HG03457 (cell line): ENCODE data around the gene DIP2B.
A peak's percentile ranks its signal among the peaks of the same experiment; 100 is the strongest.

Source experiments
- ATAC-seq: cut with Tn5 transposase; IDR thresholded peaks from one replicate; pipeline ENCODE4 v1.9.1; 2021; ENCODE audit warnings: moderate number of reproducible peaks; ENCODE audit not compliant: unreplicated experiment

The DIP2B gene

DNA sequence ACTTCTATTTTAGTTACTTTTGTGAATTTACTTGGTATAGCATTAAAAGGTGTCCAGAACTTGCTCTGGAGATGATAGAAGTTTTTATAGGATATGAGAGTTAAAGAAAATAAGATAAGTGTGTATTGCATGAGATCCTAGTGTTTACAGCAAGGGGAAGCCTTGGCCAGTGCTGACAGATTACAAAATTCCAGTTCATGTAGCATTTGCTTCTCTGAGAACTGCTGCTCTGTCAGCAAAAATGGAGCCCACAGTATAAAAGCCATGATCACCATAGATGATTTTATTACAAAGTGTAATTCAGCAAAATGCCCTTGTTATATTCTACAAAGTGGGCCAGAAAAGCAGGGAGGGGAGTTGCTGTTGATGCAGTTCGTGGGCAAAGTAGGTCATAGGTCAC lies 219.1 kb downstream of the DIP2B start:
- no peak for ATAC-seq

DNA sequence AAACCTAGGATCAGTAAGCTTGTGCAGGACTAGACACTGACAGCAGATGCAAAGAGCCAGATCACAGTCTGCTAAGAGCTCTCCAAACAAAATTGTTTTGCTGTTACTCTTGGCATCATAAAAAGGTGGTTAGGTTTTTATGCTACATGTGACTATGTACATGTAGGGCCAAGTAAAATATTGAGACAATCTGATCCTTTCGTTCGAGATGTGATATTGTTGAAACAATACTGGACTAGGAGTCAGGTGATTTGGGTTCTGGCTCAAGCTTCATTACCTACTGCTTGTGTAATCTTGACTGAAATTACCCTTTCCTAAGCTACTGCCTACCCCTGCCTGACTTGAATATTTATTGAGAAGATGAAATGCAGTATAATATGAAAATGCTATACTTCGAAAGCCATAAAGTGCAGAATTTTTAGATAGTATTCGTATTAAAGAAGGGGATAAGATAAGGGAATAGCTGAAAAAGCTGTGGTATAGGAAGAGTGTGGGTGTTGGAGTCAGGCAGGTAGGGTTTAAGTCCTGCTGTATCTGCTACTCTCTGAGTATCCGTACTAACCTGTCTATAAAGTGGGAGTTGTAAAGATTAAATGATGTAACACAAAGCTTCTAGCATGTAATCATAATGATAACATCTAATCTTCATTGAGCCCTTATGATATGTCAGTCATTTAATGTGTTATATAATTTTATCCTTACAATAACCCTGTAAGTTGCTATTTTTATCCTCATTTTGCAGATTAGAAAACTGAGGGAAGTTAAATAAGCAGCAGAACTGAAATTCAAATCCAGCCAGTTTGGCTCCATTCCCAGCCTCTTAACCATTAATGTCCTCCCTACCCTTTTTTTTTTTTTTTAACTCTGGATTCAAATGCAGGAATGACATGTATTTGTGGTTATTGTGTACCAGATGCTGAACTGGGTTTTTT lies 220.5 kb downstream of the DIP2B start:
- ATAC-seq: no peak

DNA sequence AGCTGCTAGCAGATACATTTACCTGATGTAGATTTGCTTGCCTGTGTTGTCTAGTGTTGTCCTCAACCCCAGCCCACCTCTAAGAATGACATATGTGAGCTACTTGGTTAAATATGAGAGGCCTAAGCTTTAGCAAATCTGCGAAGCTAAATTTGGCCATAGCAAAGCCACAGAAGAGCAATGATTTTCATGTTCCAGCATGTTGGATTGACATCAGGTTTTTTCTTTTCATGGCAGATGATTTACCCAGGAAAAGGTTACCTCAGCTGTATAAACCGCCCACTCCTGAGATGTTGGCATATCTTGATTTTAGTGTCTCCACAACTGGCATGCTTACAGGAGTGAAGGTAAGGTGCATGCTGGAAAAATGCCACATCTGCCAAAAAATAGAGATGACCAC lies 222.7 kb downstream of the DIP2B start:
- no peak for ATAC-seq

DNA sequence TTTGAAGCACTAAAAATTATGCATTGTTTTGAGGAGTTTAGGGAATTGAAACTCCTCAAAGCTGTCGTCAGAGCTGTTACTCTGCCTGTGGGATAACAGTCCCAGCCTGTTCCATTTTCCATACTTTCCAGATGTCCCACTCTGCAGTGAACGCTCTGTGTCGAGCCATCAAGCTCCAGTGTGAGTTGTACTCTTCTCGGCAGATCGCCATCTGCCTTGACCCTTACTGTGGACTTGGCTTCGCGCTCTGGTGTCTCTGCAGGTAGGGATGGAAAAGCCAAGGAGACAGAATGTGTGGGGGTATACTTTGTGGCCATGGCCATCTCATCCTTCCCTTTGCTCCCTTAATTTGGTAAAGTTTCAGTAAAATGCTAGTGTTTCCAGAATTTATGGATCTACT lies 223.6 kb downstream of the DIP2B start:
- ATAC-seq: no peak

DNA sequence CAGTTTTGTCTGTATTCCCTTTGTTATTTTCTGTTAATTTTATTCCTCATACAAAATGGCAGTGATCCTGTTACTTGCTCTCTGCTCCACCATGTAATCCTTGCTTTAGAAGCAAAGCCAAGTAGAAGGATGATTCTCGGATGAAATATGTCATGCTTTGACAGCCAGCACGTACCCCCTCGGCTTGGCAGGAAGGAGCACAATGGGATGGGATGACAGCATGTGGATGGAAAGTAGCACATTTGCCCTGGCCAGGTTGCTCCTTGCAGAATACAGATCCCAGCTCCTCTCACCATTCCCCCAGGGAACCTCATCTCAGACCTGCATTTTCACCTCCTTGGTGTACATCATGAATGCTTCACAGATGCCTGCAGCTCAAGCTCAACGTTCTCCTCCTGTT lies 224.1 kb downstream of the DIP2B start:
- ATAC-seq: no peak

DNA sequence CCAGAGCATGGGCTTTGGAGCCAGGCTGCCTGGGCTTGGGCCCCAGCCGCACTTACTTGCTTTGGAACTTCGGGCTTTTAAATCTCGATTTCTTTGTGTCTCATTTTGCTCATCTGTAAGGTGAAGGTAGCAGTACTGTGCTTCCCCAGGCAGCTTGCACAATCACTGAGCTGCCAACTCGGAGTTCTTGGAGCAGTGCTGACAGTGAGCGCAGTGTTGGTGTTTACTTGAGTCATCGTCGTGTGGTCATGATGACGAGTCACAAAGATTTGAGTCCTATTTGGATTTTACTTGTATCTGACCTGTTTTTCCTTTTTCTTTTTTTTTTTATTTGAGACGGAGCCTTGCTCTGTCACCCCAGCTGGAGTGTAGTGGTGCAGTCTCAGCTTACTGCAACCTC lies 227.8 kb downstream of the DIP2B start:
- no peak for ATAC-seq

DNA sequence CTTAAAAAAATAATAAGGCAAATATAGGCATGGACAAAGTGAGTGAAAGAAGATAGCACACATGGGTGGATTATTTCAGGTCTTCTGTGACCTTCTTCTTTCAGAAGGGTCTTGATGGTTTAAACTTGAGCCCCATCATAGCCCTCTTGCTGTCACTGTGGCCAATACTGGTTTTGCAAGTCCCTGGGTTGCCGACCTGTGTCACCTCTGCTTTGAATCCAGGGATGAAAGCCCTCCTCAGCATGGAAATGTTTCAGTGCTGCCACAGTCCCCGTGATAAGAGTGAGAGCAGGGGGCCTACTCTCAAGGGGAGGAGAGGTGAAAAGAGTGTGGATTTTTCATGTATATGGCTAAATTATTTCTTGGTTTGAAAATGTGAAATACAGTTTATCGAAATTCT lies 228.9 kb downstream of the DIP2B start:
- no peak for ATAC-seq

DNA sequence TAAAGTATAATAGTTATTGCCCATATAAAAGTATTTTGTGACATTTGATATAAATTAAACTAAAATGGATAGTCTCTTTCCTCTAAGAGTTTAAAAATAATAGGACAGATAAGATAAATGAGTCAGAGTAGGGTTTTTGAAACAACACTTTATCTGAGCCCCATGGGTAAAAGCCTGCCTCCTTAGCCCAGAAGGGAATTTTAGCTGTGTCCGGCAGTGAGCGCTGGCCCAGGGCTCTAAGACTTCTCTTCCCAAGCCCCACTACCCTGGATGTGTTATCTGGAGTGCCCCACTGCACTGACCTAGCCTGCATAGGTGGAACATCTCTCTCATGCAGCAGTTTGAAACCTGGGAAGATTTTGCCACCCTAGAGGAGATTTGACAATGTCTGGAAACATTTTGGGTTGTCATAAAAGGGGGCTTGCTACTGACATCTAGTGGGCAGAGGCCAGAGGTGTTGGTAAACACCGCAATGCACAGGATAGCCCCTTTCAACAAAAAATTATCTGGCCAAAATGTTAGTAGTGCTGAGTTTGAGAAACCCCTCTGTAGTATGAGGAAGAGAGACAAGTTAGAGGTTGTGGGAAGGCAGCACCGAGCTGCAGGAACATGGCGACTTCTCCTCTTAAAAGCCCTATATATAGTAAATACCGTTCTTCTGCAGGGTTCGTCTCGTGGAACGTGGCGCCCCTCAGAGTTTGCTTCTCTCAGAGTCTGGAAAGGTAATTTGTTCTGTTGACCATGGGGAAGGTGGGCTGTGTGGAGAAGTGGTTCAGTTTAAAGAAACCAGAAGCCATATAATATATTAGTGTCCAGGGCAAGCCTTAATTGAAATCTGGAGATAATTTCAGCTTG lies 229.9 kb downstream of the DIP2B start:
- ATAC-seq: no peak

DNA sequence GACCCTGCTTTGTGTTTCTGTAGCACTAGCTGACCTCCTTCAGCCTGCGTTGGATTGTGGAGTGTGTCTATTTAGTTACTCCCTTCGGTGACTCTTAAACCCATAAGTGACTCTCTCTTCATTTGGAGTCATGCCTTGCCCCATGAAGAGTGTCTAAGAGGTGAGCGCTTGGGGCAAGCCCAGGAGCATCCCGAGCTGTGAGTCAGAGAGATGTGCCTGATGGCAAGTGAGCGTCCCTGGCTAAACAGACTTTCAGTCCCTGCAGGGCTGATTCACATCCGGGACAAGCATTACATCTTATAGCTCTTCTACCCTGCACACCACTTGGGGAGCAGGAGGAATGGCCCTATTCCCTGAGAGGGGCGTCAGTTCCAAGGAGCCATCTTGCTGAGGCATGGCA lies 234.8 kb downstream of the DIP2B start:
- ATAC-seq: no peak

DNA sequence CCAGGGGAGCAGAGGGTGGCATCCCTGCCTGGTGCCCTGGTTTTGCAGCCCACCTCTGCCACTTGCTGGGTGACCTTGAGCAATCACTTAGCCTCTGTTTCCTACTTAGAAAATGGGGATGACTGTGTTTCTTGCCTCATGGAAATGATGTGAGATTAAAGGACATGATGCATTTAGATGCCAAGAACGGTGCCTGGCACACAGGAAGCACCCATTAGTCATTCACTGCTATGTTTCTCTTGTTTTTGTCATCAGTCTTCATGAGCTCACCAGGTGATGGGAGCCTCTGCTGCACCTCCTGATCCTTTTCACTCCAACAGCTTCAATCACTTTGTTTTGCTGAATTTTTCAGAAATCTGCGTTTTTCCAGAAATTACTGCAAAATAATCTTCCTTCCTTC lies 235.5 kb downstream of the DIP2B start:
- no peak for ATAC-seq

DNA sequence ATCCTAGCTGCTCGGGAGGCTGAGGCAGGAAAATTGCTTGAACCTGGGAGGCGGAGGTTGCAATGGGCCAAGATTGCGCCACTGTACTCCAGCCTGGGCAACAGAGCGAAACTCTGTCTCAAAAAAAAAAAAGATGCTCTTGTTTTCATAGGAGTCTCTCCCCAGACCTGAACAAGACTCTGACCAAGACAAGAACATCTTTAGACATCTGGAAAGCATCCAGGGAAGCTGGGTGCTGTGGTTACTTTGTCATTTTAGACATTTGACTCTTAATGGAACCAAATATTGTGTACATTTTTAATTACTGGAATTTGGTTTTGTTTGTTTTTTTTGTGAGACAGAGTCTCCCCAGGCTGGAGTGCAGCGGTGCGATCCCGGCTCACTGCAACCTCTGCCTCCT lies 238.0 kb downstream of the DIP2B start:
- ATAC-seq: no peak

DNA sequence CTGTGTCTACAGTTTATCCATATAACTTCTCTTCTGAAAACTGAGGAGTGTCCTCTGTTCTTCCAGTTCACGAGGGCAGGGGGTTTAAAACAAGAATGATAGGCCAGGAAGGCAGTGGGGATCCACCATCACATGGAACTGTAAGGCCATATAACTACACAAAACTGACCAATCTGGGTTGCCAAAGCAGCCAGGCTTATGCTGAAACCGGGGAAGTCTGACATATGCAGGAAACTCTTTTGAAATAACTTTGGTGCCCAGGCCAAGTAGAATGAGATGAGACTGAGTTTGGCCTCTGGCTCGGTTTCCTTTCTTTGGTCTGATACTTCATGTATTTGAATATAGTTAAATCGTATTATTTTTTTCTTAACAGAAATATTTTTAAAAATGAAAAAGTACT lies 241.1 kb downstream of the DIP2B start:
- no peak for ATAC-seq

DNA sequence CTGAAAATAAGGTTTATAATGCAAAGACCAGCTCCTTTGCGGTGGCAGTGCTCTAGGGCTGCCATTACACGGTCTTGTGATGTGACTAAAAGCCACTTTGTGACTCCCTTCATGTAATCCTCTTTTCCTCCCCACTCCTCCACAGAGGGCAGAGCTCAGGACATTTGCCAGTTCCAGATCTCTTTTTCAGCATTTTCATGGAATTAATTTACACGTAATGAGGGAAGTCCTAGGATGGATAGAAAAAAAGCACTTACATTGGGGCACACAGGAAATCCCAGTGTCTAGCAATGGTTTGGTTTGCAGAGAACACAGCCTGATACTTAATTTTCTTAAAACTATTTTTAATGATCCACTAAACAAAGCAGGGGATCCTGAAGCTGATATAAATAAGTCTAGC lies 241.6 kb downstream of the DIP2B start:
- ATAC-seq: no peak

DNA sequence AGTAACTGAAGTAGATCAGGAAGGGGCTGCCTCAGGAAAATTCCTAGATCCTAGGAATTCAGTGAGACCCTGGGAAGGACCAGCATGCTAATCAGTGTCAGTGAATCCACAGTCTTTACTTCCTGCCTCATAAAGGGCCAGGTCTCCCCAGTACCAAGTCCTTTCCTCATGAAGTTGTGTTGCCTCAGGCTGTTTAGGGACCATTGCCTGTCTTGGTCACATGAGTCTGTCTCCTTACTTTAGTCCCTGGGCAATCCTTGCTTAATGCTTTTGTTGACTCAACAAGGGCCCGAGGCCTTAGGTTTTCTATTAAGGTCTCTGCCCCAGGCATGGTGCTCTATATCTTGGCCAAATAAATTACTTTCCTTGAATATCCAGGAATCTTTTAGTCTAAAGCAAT lies 243.0 kb downstream of the DIP2B start:
- ATAC-seq: no peak

DNA sequence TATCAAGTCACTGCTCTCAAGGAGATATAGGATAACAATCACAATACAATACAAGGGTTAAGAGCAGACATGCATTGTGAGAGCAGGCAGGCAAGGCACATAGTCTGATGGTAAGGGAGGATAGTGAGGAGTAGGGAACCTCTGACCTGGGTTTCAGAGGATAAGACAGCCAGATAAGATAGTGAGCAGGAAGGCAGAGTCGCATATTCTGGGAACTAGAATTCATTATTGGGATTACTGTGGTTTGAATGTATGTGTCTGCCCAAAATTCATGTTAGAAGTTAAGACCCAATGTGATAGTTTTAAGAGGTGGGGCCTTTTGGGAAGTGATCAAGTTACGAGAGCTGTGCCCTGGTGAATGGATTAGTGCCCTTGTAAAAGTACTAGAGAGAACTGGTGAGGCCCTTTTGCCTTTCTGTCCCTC lies 244.7 kb downstream of the DIP2B start:
- ATAC-seq: no peak

DNA sequence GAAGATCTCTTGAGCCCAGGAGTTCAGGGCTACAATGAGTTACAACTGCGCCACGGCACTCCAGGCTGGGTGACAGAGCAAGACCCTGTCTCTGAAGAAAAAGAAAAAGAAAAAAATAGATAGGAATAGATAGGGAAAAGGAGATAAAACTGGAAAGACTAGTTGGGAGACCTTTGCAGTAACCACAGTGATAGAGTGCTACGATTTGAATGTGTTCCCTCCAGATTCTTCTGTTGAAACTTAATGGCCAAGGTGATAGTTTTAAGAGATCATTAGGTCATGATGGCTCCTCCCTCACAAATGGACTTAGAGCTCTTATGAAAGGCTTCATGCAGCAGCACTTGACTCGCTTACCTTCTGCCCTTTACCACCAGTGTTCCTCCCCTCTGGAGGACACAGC lies 245.6 kb downstream of the DIP2B start:
- no peak for ATAC-seq

DNA sequence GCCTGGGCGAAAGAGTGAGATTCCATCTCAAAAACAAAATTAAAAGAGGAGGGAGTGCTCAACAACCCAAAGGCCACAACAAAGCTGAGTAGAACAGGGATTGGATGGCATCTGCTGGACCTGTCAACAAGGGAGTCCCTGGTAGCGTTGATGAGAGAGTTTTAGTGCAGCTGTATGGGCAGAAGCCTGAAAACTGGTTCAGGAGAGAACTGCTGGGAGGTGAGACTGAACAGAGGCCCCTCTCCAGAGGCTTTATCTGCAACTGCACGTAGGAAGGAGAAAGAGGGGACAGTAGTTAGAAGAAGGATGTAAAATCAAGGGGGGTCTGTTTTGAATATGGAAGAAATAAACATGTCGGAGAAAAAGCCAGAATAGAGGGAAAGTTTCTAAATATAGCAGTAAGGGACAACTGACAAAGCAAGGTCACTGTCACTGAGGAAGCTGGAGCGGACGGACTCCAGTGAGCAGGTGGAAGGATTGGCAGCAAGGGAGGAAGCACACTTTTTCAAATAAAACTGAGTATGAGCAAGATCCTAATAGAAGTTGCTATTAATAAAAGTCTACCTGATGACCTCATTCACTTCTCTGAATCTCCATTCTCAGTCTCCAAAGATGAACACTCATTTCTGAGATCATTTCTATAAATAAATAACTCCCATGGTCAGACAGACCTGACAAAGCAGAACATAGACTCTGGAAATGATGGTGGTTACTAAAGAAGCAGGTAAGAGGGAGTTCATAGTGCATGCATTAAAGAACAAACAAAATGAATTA lies 247.3 kb downstream of the DIP2B start:
- ATAC-seq: no peak

DNA sequence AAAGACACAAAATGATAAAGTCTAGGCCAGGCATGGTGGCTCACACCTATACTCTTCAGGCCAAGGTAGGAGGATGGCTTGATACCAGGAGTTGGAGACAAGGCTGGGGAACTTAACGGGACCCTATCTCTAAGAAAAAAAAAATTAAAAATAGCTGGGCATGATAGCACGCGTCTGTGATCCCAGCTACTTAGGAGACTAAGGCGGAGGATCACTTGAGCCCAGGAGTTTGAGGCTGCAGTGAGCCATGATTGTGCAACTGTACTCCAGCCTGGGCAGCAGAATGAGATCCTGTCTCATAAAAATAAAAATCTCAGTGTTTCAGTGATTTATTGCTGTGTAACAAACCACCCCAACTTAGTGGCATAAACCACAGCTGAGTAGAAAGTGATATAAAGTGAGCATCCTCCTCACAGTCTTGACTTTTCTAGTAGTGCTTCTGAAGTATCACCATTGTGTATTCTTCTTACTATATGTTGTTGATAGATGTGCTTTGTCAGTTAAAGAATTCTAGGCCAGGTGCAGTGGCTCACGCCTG lies 248.5 kb downstream of the DIP2B start:
- no peak for ATAC-seq

DNA sequence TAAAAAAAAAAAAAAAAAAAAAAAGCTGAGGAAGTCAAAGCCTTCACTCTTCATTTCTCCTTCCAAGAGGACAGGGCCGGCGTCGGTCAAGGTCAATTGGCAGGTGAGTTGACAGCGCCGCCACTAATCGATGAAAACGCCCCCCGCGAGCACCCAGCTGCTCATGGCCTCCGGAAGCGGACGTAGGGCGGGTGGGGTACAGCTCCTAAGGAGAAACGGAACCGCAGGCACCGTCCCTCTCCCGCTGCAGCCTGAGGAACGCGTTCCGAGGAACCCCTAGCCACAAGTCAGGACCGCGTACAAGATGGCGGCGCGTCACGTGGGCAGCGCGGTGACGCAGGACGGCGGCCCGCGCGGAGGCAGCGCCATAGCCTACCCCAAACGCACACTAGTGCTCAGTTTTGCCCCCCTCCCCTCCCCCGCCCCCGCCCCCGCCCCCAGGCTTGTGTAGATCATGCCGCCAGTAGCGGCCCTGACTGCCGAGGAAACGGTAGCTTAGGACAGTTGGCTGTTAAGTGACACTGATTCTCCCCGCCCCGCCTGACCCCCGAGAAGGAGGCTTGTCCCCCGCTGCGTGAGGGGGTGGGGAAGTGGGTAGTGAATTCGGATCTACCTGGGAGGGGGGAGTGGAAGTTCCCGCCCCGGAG lies 259.0 kb downstream of the DIP2B start, which contains the start of gene ATF1:
TSS of gene ATF1 (plus strand) at position 463 of the 647 bp plus-strand sequence. CDS start 16,045 bp downstream, outside the sequence.
- ATAC-seq: peak; percentile 62
